Lower leg skin (tissue), 3 donors: Measurements from ENCODE around the gene FCHO1.

ENCODE experiments used
- POLR2A ChIP-seq, 2 donors: fragments of 450-650 bp; IDR thresholded peaks; one replicate each; pipeline ENCODE4 v1.6.1; 2016 to 2017; ENCODE audit warnings: antibody characterized with exemption in 2 of 2, mild to moderate bottlenecking in 1 of 2, moderate library complexity in 1 of 2
- TF ChIP-seq, protein P1 (sequence below), 3 donors: fragments of 450-650 bp; IDR thresholded peaks; one replicate each; pipeline ENCODE4 v1.5.1; 2016; ENCODE audit warnings: antibody characterized with exemption in 3 of 3, mild to moderate bottlenecking in 3 of 3, moderate library complexity in 2 of 3

DNA sequence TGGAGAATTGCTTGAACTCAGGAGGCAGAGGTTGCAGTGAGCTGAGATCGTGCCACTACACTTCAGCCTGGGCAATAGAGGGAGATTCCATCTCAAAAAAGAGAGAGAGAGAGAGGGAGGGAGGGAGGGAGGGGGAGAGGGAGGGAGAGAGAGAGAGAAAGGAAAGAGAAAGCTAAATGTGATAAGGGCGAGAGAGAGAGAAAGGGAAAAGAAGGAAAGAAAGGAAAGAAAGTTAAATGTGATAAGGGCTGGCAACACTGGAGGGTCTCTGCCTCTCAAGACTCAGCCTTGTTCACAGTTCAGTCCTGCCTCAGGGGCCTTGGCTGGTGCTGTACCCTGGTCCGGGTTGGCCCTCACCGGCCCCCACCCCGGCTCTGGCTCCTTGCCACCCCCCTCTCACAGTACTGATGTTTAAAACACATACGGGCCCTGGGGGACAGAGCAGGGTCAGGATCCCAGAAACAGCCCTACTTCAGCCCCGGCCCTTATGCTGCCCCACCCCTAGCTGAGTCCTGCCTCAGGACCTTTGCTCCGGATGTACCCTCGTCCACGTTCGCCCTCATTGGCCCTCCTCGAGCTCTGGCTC lies 28.5 kb upstream of the FCHO1 start:
- TF ChIP-seq POLR2A (IDR thresholded peaks at IDR 0.05), result no peak
- TF ChIP-seq, protein P1, sequence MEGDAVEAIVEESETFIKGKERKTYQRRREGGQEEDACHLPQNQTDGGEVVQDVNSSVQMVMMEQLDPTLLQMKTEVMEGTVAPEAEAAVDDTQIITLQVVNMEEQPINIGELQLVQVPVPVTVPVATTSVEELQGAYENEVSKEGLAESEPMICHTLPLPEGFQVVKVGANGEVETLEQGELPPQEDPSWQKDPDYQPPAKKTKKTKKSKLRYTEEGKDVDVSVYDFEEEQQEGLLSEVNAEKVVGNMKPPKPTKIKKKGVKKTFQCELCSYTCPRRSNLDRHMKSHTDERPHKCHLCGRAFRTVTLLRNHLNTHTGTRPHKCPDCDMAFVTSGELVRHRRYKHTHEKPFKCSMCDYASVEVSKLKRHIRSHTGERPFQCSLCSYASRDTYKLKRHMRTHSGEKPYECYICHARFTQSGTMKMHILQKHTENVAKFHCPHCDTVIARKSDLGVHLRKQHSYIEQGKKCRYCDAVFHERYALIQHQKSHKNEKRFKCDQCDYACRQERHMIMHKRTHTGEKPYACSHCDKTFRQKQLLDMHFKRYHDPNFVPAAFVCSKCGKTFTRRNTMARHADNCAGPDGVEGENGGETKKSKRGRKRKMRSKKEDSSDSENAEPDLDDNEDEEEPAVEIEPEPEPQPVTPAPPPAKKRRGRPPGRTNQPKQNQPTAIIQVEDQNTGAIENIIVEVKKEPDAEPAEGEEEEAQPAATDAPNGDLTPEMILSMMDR (IDR thresholded peaks at IDR 0.05), result no peak
